ENCODE measurements around the gene PDXP. TPM values are rescaled to one million over a fixed set of nuclear protein-coding genes. Genes with fewer than 3 reads are reported as not detected.

Gene PDXP
- total RNA-seq, 1 donor from 2014 or later, result 13.3 TPM

DNA sequence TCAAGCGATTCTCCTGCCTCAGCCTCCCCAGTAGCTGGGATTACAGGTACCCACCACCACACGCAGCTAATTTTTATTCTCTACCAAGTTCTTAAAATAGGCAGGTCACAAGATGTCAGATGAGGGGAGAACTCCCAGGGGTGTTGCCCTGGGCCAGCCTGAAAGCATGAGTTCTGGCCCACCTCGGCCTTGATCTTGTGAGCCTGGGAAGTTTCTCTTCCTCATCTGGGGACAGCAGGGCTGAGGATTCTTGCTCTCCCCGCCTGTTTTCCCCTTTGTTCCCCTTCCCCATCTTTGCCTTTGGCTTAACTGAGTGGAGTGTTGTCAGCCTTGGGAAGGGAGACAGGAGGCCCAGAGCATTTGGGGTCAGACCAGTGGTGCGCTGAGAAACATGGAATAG, 3.5 kb downstream of the PDXP start:
- TF ChIP-seq CTCF (IDR thresholded peaks at IDR 0.05; ENCODE audit: insufficient read depth, low read length, poor library complexity, severe bottlenecking), result no peak
- DNase-seq (ENCODE audit: low read depth), result no peak
- Histone ChIP-seq H3K4me3 (ENCODE audit: low read depth, low read length) (no peak overlapping the region), H3K36me3 (ENCODE audit: control insufficient read depth, insufficient read depth, low read length) (peaks cover 1% of the 10 kb centered on the region), H3K27me3 (ENCODE audit: control insufficient read depth, insufficient read depth, low read length) (no peaks in the 10 kb centered on the region)

GRCh38 chr22:37663521-37664140, 5.1 kb downstream of the PDXP start:
- no peak for TF ChIP-seq CTCF (IDR thresholded peaks at IDR 0.05; ENCODE audit: insufficient read depth, low read length, poor library complexity, severe bottlenecking)
- Histone ChIP-seq H3K27me3 (ENCODE audit: control insufficient read depth, insufficient read depth, low read length) (no peaks in the 10 kb centered on the region), H3K36me3 (ENCODE audit: control insufficient read depth, insufficient read depth, low read length) (peaks cover 1% of the 10 kb centered on the region)

DNA sequence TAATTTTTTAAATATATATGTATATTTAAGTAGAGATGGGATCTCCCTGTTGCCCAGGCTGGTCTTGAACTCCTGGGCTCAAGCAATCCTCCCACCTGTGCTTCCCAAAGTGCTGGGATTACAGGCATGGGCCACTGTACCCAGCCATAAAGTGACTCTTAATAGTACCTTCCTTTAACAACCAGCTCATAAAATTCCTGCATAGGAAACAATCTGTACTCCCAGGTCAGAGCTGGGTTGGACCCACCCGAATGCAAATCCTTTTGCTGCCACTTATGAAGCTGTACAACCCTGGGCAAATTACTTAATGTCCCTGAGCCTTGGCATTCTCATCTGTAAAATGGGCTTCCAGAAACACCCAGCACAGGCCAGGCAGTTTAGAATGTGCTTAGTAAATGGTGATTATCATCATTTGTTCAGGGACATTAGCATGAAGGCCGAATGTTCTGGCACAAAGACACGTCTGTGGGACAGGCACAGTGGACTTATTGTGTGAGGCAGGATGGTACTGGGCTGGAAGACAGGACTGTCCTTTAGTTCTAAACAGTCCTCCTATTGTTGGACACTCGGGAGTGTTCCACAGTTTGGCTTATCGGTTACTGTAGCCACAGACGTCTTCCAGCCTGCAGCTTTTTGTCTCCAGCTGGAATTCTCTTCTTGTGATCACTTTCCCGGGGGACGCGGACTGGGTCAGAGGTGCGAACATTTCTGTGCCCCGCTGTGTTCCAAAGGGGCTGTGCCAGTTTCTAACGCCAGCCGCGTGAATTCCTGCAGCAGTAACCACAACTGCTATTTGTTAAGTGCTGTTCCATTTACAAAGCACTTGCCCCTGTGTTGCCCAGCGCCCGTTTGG, 6.0 kb downstream of the PDXP start:
- H3K27me3 ChIP-seq (ENCODE audit: control insufficient read depth, insufficient read depth, low read length), result no peaks in the 10 kb centered on the region
- H3K36me3 ChIP-seq (ENCODE audit: control insufficient read depth, insufficient read depth, low read length), result peaks cover 1% of the 10 kb centered on the region
- no peak for TF ChIP-seq CTCF (IDR thresholded peaks at IDR 0.05; ENCODE audit: insufficient read depth, low read length, poor library complexity, severe bottlenecking)
- no peak for DNase-seq (ENCODE audit: low read depth)
- no peak overlapping the region for H3K4me3 ChIP-seq (ENCODE audit: low read depth, low read length)

More at GRCh38 chr22:37663521-37664140, 5.1 kb downstream of the PDXP start:
- no peak for DNase-seq (ENCODE audit: low read depth)
- no peak overlapping the region for H3K4me3 ChIP-seq (ENCODE audit: low read depth, low read length)

- TF ChIP-seq CTCF (IDR thresholded peaks at IDR 0.05; ENCODE audit: insufficient read depth, low read length, poor library complexity, severe bottlenecking), result no peak
- Histone ChIP-seq H3K4me3 (ENCODE audit: low read depth, low read length) (no peak overlapping the region), H3K36me3 (ENCODE audit: control insufficient read depth, insufficient read depth, low read length) (peaks cover 1% of the 10 kb centered on the region), H3K27me3 (ENCODE audit: control insufficient read depth, insufficient read depth, low read length) (no peaks in the 10 kb centered on the region)
- DNase-seq (ENCODE audit: low read depth), result no peak
These were observed 7.0 kb downstream of the PDXP start for GRCh38 chr22:37665487-37665886.

DNA sequence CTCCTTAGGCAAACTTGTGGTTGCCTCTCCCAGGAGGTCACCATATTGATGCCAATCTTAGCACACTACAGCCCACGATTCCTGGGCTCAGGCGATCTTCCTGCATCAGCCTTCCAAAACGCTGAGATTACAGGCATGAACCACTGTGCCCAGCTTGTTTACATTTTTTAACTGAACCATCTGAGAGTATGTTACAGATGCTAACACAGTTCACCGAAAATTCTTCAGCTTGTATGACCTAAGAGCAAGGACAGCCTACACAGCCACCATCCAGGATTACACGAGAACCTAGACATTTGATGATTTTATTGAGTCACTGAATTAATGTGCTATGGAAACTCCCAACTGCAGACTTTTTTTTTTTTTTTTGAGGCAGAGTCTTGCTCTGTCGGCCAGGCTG, 11.1 kb downstream of the PDXP start:
- Histone ChIP-seq H3K4me3 (ENCODE audit: low read depth, low read length) (no peak overlapping the region), H3K27me3 (ENCODE audit: control insufficient read depth, insufficient read depth, low read length) (no peaks in the 10 kb centered on the region), H3K36me3 (ENCODE audit: control insufficient read depth, insufficient read depth, low read length) (peaks cover 1% of the 10 kb centered on the region)
- no peak for DNase-seq (ENCODE audit: low read depth)
- no peak for TF ChIP-seq CTCF (IDR thresholded peaks at IDR 0.05; ENCODE audit: insufficient read depth, low read length, poor library complexity, severe bottlenecking)
